Endothelial cell (in vitro differentiated cells): Measurements from ENCODE around the gene PLA2G2D. TPM values are rescaled to one million over a fixed set of nuclear protein-coding genes. Genes with fewer than 3 reads are reported as not detected.

Source experiments
- DNase-seq: peaks from one replicate; pipeline ENCODE4 v3.0.0; 2021; ENCODE audit warnings: low spot score
- H3K27ac Mint-ChIP-seq: one replicate; pipeline ENCODE4 v1.8.0; 2021; ENCODE audit warnings: mixed read lengths, inconsistent platforms; ENCODE audit not compliant: unreplicated experiment
- H3K27me3 Mint-ChIP-seq: one replicate; pipeline ENCODE4 v1.8.0; 2021; ENCODE audit warnings: mild to moderate bottlenecking, moderate library complexity, mixed read lengths, inconsistent platforms; ENCODE audit not compliant: unreplicated experiment
- H3K36me3 Mint-ChIP-seq: one replicate; pipeline ENCODE4 v1.8.0; 2021; ENCODE audit warnings: mild to moderate bottlenecking, low read depth, mixed read lengths, inconsistent platforms; ENCODE audit not compliant: unreplicated experiment
- H3K4me1 Mint-ChIP-seq: one replicate; pipeline ENCODE4 v1.8.0; 2021; ENCODE audit warnings: mild to moderate bottlenecking, mixed read lengths, inconsistent platforms; ENCODE audit not compliant: unreplicated experiment
- H3K4me3 Mint-ChIP-seq: one replicate; pipeline ENCODE4 v1.8.0; 2021; ENCODE audit warnings: mild to moderate bottlenecking, mixed read lengths, inconsistent platforms; ENCODE audit not compliant: unreplicated experiment
- H3K9me3 Mint-ChIP-seq: one replicate; pipeline ENCODE4 v1.8.0; 2021; ENCODE audit warnings: mixed read lengths, inconsistent platforms; ENCODE audit not compliant: unreplicated experiment
- total RNA-seq: library from RNA; stranded (reverse); fragmentation: NEBNext Ultra II Directional; extraction: Animal tissue kit (Norgen Biotek cat#: 25700); gene quantifications from one replicate; pipeline ENCODE4 v1.2.1, GENCODE V29; 2021; ENCODE audit not compliant: unreplicated experiment
- TF ChIP-seq, protein P1 (sequence below): fragments of 200-600 bp; sonication (generic); IDR thresholded peaks from one replicate; pipeline ENCODE4 v1.5.0; 2021; ENCODE audit warnings: antibody characterized with exemption; ENCODE audit not compliant: unreplicated experiment

PLA2G2D gene
- total RNA-seq, 1 donor from 2014 or later = not detected

DNA sequence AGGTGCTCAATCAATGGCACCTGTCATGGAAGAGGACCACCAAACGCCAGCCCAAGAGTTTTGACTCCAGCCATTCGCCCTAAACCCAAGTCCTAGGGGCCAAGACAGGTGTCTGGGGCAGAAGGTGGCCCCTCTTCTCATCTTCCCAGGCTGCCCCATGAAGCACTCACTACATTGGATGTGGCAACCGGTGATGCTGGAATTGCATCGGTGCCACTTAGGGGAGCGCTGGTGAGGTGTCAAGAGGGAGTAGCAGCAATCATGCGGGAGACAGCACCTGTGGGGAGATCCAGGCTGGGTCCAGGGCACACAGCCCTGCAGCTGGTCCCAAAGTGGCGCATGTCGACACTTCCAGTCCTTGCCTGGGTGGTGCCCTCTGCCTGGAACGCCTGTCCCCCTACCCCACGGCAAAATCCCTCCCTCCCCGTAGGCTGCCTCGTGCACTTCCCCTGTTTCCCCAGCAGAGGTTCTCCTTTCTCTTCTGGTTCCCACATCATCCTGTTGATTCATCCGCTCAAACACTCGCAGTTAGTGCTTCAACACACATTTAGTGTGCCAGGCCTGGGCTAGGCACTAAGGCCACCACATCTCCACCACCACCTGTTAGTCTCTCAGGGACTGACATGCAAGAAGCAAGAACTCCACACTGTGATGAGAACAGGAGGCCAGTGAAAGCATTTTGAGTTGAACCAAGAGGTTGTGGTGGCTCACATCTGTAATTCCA, 18.5 kb downstream of the PLA2G2D start:
- Mint-ChIP-seq H3K27ac (no peak overlapping the region), H3K27me3 (no peaks in the 10 kb centered on the region), H3K4me1 (peaks cover 3% of the 10 kb centered on the region), H3K4me3 (no peak overlapping the region), H3K36me3 (no peaks in the 10 kb centered on the region), H3K9me3 (peaks cover 8% of the 10 kb centered on the region)
- DNase-seq = peak; percentile 54
- TF ChIP-seq, protein P1, sequence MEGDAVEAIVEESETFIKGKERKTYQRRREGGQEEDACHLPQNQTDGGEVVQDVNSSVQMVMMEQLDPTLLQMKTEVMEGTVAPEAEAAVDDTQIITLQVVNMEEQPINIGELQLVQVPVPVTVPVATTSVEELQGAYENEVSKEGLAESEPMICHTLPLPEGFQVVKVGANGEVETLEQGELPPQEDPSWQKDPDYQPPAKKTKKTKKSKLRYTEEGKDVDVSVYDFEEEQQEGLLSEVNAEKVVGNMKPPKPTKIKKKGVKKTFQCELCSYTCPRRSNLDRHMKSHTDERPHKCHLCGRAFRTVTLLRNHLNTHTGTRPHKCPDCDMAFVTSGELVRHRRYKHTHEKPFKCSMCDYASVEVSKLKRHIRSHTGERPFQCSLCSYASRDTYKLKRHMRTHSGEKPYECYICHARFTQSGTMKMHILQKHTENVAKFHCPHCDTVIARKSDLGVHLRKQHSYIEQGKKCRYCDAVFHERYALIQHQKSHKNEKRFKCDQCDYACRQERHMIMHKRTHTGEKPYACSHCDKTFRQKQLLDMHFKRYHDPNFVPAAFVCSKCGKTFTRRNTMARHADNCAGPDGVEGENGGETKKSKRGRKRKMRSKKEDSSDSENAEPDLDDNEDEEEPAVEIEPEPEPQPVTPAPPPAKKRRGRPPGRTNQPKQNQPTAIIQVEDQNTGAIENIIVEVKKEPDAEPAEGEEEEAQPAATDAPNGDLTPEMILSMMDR = peak; percentile 71

DNA sequence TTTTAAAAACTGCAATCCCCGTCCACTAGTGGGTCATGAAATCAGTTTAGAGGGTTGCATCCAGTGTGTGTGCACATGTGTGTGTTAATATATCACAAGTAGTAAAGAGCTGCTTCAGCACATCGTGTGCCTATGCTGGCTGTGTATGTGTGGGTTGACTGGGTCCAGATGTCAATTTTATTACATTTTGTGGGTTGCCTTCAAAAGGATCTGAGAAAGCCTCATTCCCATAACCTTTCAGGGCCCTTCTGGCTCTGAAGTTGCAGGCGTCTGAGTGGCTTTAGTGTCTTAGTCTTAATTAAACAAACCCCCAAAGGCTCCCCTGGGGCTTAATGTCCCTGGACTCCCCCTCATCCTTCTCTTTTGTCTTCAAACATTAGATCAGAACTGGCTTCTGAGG, 19.8 kb downstream of the PLA2G2D start:
- no peaks in the 10 kb centered on the region for H3K36me3 Mint-ChIP-seq
- no peak overlapping the region for H3K27ac Mint-ChIP-seq
- TF ChIP-seq, protein P1 = no peak
- H3K4me1 Mint-ChIP-seq = peaks cover 3% of the 10 kb centered on the region
- H3K4me3 Mint-ChIP-seq = no peak overlapping the region
- peaks cover 8% of the 10 kb centered on the region for H3K9me3 Mint-ChIP-seq
- DNase-seq = no peak
- no peaks in the 10 kb centered on the region for H3K27me3 Mint-ChIP-seq

DNA sequence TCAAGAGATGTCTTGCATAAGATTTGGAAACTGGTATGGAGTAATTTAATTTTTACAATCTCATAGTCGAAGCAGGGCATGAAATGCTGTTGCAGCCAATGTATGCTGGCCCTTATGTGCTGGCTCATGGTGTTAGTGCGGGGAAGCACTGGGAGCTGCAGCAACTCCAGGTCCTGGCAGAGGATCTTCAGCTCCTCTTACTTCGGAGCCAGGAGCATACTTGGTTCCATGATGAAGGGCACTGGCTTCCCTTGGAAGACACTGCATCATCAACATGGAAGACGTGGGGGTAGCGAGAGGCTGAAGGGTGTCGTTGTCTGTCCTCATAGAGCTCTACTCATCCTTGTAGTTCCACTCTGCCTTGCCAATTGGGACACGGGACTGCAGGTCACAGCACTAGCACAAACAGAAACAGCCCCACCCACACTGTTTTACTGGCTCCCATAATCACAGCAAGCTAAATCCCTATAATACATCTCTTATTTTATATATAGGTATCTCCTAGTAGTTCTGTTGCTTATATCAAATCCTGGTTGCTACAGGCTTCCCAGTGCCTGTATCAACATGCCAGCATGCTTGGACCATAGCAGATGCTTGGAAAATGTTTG, 22.4 kb downstream of the PLA2G2D start:
- no peak overlapping the region for H3K4me3 Mint-ChIP-seq
- H3K36me3 Mint-ChIP-seq = peaks cover 10% of the 10 kb centered on the region
- H3K27me3 Mint-ChIP-seq = no peaks in the 10 kb centered on the region
- H3K9me3 Mint-ChIP-seq = peaks cover 14% of the 10 kb centered on the region
- TF ChIP-seq, protein P1 = no peak
- H3K27ac Mint-ChIP-seq = no peak overlapping the region
- H3K4me1 Mint-ChIP-seq = peaks cover 3% of the 10 kb centered on the region
- no peak for DNase-seq

DNA sequence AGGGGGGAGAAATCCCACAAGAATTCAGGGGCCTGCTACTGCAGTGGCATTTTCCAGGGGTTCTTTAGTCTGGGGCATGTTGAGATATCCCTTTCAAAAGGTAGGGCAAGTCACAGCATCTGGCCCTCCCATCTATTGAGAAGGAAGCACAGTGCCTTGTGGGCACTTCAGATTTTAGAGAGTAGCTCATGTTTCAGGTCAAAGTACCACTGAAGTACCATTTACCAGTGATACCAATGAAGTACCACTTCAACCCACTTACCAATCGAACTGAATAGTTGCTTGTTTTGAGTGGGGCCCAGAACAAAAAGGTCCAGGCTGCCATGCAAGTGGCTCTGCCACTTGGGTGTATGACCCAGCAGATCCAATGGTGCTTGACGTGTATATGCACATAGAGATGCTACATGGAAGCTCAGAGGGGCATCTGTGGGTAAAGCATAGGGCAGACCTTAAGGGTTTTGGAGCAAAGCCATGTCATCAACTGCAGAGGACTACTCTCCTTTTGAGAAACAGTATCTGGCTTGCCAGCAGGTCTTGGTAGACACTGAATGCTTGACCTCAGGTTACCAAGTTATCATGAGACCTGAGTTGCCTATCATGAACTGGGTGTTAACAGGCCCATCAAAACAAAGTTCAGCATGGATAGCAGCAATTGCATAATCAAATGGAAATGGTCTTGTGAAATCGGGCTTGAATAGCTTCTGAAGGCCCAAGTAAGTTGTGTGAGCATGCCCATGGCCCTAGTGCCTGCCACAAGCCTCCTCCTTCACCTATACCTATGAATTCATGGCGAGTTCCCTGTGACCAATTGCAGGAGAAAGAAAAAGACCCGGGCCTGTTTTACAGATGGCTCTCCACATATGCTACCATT, 23.5 kb downstream of the PLA2G2D start:
- no peak overlapping the region for H3K4me3 Mint-ChIP-seq
- peaks cover 10% of the 10 kb centered on the region for H3K36me3 Mint-ChIP-seq
- no peaks in the 10 kb centered on the region for H3K27me3 Mint-ChIP-seq
- peaks cover 14% of the 10 kb centered on the region for H3K9me3 Mint-ChIP-seq
- DNase-seq = no peak
- no peaks in the 10 kb centered on the region for H3K4me1 Mint-ChIP-seq
- no peak overlapping the region for H3K27ac Mint-ChIP-seq
- TF ChIP-seq, protein P1 = no peak
